Osteocyte (in vitro differentiated cells): ENCODE results near the gene CERCAM. TPM values are rescaled to one million over a fixed set of nuclear protein-coding genes. Genes with fewer than 3 reads are reported as not detected.

ENCODE experiments used
- DNase-seq: peaks from one replicate; pipeline ENCODE4 v3.0.0; 2021; ENCODE audit warnings: mixed read lengths; ENCODE audit not compliant: unreplicated experiment; ENCODE audit errors: extremely low spot score
- H3K27ac Mint-ChIP-seq: one replicate; pipeline ENCODE4 v1.8.0; 2021; ENCODE audit warnings: mild to moderate bottlenecking, mixed read lengths; ENCODE audit not compliant: unreplicated experiment
- H3K27me3 Mint-ChIP-seq: one replicate; pipeline ENCODE4 v1.8.0; 2021; ENCODE audit warnings: mixed read lengths; ENCODE audit not compliant: unreplicated experiment
- H3K36me3 Mint-ChIP-seq: one replicate; pipeline ENCODE4 v1.8.0; 2021; ENCODE audit warnings: mixed read lengths; ENCODE audit not compliant: unreplicated experiment
- H3K4me1 Mint-ChIP-seq: one replicate; pipeline ENCODE4 v1.8.0; 2021; ENCODE audit warnings: mixed read lengths; ENCODE audit not compliant: unreplicated experiment
- H3K4me3 Mint-ChIP-seq: one replicate; pipeline ENCODE4 v1.8.0; 2021; ENCODE audit warnings: mild to moderate bottlenecking, moderate library complexity, mixed read lengths; ENCODE audit not compliant: unreplicated experiment
- H3K9me3 Mint-ChIP-seq: one replicate; pipeline ENCODE4 v1.8.0; 2021; ENCODE audit warnings: mixed read lengths; ENCODE audit not compliant: unreplicated experiment
- total RNA-seq: library from RNA; stranded (reverse); gene quantifications from 2 replicates; pipeline ENCODE4 v1.2.1, GENCODE V29; 2021
- TF ChIP-seq, protein P1 (sequence below): fragments of 200-600 bp; sonication (generic); IDR thresholded peaks from 2 replicates; pipeline ENCODE4 v1.5.0; 2021; ENCODE audit warnings: antibody characterized with exemption, mild to moderate bottlenecking, moderate library complexity

Gene CERCAM
- total RNA-seq, 1 donor from 2014 or later: 128 TPM

DNA sequence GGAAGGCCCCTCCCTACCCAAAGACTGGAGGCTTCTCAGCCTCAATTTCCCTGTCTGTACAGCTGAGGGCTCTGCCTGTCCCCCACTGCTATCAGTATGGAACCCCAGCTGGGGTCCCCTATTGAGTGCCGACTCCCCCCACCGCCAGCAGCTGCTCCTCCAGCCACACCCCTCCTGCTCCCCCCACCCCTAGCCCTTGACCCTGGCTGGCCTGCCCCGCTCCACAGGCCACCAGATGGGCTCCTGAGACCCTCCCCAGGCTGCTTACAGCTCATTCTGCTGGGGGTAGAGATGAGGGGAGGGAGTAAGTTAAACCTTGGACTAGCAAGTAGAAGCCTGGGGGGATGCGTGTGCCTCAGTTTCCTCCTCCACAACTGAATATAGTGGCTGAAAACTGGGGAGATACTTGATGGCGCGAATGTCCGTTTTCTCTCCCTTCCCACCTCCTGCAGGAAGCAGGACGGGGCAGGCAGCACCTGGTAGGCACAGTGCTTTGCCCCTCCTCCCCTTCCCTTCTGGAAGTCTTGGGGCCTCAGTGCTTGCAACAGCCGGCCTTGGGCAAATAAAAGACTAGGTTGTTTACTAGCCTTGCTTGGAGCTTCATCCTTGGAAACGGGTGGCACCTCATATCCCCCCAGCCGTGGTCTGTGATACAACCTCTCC, 30.4 kb upstream of the CERCAM start:
- Mint-ChIP-seq H3K4me3 (no peak overlapping the region), H3K9me3 (no peaks in the 10 kb centered on the region), H3K36me3 (peaks cover 9% of the 10 kb centered on the region), H3K4me1 (peaks cover 7% of the 10 kb centered on the region), H3K27ac (no peak overlapping the region), H3K27me3 (peaks cover 2% of the 10 kb centered on the region)
- no peak for DNase-seq
- TF ChIP-seq, protein P1, sequence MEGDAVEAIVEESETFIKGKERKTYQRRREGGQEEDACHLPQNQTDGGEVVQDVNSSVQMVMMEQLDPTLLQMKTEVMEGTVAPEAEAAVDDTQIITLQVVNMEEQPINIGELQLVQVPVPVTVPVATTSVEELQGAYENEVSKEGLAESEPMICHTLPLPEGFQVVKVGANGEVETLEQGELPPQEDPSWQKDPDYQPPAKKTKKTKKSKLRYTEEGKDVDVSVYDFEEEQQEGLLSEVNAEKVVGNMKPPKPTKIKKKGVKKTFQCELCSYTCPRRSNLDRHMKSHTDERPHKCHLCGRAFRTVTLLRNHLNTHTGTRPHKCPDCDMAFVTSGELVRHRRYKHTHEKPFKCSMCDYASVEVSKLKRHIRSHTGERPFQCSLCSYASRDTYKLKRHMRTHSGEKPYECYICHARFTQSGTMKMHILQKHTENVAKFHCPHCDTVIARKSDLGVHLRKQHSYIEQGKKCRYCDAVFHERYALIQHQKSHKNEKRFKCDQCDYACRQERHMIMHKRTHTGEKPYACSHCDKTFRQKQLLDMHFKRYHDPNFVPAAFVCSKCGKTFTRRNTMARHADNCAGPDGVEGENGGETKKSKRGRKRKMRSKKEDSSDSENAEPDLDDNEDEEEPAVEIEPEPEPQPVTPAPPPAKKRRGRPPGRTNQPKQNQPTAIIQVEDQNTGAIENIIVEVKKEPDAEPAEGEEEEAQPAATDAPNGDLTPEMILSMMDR: no peak

DNA sequence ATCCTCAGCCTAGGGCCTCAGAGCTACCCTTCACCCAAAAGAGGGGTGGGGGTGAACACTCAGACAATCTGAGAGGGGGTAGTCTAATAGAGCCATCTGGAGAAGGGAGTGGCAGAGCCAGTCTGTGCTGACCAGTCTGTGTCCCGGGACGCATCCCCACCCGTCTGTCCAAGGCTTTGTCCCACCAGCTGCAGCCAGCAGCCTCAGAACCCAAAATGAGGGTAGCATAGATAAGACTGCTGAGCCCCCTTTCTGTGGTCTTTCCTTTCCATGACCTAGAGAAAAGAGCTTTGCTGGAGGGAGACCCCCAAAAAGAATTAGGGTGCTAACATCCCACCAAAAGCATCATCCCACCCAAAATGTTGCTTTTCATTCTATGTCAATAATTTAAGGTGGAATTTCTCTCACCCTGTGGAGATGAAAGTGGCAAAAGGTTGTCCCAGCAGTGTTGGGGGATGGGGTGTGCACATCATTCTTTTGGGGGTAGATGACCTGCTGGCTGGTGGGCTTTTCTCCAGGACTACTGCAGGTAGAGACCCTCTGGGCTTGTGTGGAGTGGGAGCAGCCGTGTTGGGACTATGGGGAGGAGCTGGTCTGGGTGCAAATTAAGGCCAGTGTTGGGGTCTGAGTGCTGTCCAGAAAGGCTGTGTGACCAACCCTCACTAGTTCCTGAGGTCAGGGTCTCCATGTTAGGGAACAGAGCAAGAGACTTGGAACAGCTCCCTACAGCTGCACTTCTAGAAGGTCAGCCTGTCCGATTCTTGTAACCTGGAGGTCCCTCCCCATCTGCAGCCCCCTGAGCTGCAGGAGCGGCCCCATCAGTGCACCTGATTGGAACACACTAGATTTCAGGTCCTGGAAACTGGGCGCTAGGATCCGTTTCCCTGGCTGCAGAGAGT, 29.6 kb upstream of the CERCAM start:
- no peak overlapping the region for H3K27ac Mint-ChIP-seq

DNA sequence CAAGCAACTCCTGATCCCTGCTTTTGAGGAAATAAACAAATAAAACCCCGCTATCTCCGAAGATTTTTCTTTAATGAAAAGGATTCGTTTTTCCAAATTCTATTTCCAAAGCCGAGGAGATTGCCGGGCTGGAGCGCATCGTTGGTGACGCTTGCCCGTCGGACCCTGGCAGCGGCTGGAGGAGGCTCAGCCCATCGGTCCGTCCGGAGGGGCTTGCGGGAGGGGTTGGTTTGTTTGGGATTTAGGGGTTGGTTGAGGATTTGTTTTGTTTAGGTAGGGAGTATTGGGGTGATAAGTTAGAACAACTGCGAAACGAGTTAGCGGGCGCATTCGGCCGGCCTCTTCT, 28.7 kb upstream of the CERCAM start:
- peaks cover 9% of the 10 kb centered on the region for H3K4me1 Mint-ChIP-seq
- H3K27me3 Mint-ChIP-seq: peaks cover 6% of the 10 kb centered on the region
- no peak overlapping the region for H3K4me3 Mint-ChIP-seq
- TF ChIP-seq, protein P1: no peak
- DNase-seq: no peak
- H3K36me3 Mint-ChIP-seq: peaks cover 8% of the 10 kb centered on the region
- H3K27ac Mint-ChIP-seq: no peak overlapping the region
- H3K9me3 Mint-ChIP-seq: no peaks in the 10 kb centered on the region

More for the DNA sequence above, 29.6 kb upstream of the CERCAM start:
- DNase-seq: no peak
- Mint-ChIP-seq H3K4me3 (no peak overlapping the region), H3K9me3 (no peaks in the 10 kb centered on the region), H3K36me3 (peaks cover 8% of the 10 kb centered on the region), H3K27me3 (peaks cover 2% of the 10 kb centered on the region), H3K4me1 (peaks cover 7% of the 10 kb centered on the region)
- TF ChIP-seq, protein P1: no peak

DNA sequence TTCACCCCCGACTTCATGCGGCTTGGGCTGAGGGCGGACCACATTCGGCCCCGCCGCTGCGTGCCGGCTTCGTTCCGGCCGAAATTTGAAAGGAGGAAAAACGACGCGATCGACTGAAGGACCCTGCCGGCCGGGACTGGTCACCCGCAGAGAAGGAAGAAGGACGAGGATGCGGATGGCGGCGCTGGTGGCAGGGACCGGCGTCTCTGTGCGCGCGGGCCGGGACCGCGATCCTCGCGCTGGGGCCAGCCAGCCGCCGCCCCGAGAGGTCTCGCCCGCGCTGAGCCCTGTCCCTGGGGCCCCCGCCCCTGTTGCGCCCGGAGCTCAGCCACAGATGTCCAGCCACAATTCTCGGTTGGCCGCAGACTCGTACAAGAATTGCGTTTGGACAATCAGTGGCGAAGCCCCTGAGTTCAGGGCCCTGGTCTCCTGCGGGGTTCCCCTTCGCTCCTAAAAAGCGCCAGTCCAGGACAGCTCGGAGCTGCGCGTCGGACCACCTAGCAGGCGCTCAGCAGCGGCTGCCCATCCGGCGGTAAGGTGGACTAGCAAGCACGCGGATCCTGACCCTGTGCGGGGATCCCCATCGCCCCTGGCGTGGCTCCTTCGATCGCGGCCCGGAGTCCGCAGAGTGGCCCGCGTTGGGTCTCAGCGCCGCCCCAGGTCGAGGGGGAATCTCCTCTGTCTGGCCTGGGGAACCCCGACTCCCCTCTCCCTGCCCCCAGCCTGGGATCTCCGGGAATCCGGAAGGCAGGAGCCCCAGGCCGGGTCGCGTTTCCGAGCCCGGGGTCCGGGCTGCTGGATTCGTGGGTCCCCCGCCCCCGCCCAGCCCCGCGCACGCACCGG, 28.1 kb upstream of the CERCAM start:
- Mint-ChIP-seq H3K4me1 (peaks cover 12% of the 10 kb centered on the region), H3K27ac (no peak overlapping the region), H3K27me3 (peaks cover 12% of the 10 kb centered on the region), H3K36me3 (peaks cover 8% of the 10 kb centered on the region), H3K4me3 (no peak overlapping the region), H3K9me3 (no peaks in the 10 kb centered on the region)
- no peak for DNase-seq
- TF ChIP-seq, protein P1: no peak
